Fibroblast of skin of right biceps (primary cell): ENCODE data around the gene L3MBTL4.
"Not testable (repeated sequence)": the region's sequence is repeated elsewhere in the genome, so short reads cannot be mapped to it uniquely, and the experiment has no call there.

Experiments
- DNase-seq: peaks from one replicate; pipeline ENCODE4 v3.0.0-alpha.2; 2013

The L3MBTL4 gene

GRCh38 chr18:6414723-6415417 is at the start of gene L3MBTL4:
TSS of gene L3MBTL4 (minus strand) at chr18:6414911. CDS start at chr18:6311625, 103,286 bp downstream.
- no peak for DNase-seq

GRCh38 chr18:6452194-6452593 is 37.5 kb upstream of the L3MBTL4 start:
- no peak for DNase-seq

GRCh38 chr18:6449213-6449612 is 34.5 kb upstream of the L3MBTL4 start:
- no peak for DNase-seq

- peak; percentile 12 for DNase-seq
These were observed 29.9 kb upstream of the L3MBTL4 start for GRCh38 chr18:6444466-6445228.

- DNase-seq: peak; percentile 7
These were observed 26.5 kb upstream of the L3MBTL4 start for GRCh38 chr18:6441200-6441599.

- no peak for DNase-seq
These were observed 23.5 kb upstream of the L3MBTL4 start for GRCh38 chr18:6437937-6438818.

- DNase-seq: no peak
These were observed 21.0 kb upstream of the L3MBTL4 start for GRCh38 chr18:6435731-6436130.

- DNase-seq: no peak
These were observed 20.4 kb upstream of the L3MBTL4 start for GRCh38 chr18:6434987-6435709.

GRCh38 chr18:6434481-6434880 is 19.8 kb upstream of the L3MBTL4 start:
- DNase-seq: no peak

- no peak for DNase-seq
These were observed 17.1 kb upstream of the L3MBTL4 start for GRCh38 chr18:6431659-6432318.

- no peak for DNase-seq
These were observed 14.2 kb upstream of the L3MBTL4 start for GRCh38 chr18:6428851-6429395.

- DNase-seq: no peak
These were observed 12.6 kb upstream of the L3MBTL4 start for GRCh38 chr18:6427286-6427685.

- DNase-seq: no peak
These were observed 8.6 kb upstream of the L3MBTL4 start for GRCh38 chr18:6423289-6423688.

GRCh38 chr18:6414118-6414722 is 491 bp downstream of the L3MBTL4 start:
- peak; percentile 20 for DNase-seq

- no peak for DNase-seq
These were observed 1.1 kb downstream of the L3MBTL4 start for GRCh38 chr18:6413579-6414117.

GRCh38 chr18:6412933-6413472 is 1.7 kb downstream of the L3MBTL4 start:
- DNase-seq: no peak

- no peak for DNase-seq
These were observed 3.3 kb downstream of the L3MBTL4 start for GRCh38 chr18:6411382-6411781.

GRCh38 chr18:6409933-6410332 is 4.8 kb downstream of the L3MBTL4 start:
- DNase-seq: no peak

GRCh38 chr18:6408543-6408942 is 6.2 kb downstream of the L3MBTL4 start:
- not testable (repeated sequence) for DNase-seq

GRCh38 chr18:6406910-6407470 is 7.7 kb downstream of the L3MBTL4 start:
- DNase-seq: no peak
